HG02885 (cell line): Measurements from ENCODE around the gene CDK5R2.
"Not testable (repeated sequence)": the region's sequence is repeated elsewhere in the genome, so short reads cannot be mapped to it uniquely, and the experiment has no call there.

ENCODE experiments used
- ATAC-seq: cut with Tn5 transposase; IDR thresholded peaks from one replicate; pipeline ENCODE4 v1.9.1; 2021; ENCODE audit warnings: mild to moderate bottlenecking; ENCODE audit not compliant: unreplicated experiment, poor library complexity

The CDK5R2 gene

DNA sequence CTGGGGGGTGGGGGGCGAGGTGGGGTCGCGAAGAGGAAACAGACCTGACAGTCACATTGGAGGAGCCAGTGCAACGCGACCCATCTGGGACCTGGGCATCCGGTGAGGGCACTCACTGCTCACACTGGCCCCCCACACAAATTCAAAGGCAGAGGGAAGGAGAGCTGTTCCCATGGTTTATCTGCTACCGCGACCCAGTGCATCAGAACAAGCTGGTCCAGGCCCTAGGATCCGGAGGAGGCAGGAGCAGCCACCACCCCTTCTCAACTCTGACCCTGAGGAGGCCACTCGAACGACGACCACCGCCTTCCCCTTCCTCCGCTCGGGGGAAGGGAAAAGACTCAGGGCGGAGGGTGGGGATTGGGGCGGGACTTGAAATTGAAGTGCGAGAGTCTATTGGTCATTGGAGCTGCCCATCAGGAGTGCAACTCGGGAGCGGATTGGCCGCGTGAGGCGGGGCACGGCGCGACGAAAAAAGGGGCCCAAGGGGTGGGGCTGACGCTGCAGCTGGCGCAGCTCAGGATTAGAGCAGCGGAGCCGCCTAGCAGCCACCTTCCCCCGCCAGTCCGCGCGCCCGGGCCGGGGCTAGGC, at the start of gene CDK5R2:
TSS of gene CDK5R2 (plus strand) at position 526 of the 591 bp plus-strand sequence. CDS start 155 bp downstream, outside the sequence.
- ATAC-seq = peak; percentile 97

DNA sequence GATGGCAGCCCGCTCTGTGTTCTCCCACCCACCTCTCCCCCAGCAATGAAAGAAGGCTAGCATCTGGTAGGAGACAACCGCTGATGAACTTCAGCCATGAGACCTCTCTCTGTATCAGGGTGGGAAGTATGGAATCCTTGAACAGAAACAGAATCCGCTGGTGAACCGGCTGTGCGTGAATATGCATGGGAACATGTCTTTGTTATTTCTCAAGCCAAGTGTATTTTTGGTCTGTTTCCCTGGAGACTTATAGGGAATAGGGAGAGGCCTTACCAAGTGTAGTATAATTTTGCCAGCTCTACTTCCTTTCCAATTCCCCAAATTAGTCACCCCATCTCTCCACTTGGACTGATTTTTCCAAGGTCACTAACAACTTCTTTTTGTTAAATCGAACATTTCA, 48.7 kb upstream of the CDK5R2 start:
- ATAC-seq = no peak

DNA sequence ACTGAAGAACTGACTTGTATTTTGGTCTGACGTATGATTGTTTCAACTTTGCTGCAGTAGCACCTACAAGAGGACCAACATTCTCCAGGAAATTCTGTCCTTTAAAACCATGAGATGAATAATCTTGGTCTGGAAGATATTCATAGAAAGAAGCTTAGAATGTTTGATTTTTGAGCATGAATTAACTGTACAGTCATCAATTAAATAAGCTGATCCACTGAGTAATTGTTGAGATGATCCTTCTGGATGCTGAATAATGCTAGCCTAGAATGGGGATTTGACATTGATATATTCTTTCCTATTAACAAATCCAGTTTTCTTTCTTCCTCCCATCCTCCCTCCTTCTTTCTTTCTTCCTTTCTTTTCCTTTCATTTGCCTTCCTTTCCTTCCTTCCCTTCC, 39.0 kb upstream of the CDK5R2 start:
- no peak for ATAC-seq

DNA sequence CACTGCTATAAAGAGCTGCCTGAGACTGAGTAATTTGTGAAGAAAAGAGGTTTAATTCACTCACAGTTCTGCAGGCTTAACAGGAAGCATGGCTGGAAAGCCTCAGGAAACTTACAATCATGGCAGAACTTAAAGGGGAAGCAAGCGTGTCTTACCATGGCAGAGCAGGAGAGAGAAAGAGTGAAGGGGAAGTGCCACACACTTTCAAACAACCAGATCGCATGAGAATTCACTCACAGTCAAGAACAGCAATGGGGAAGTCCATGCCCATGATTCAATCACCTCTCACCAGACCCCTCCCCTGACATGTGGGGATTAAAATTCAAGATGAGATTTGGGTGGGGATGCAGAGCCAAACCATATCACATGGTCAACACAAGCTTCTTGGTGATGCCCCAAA, 34.7 kb upstream of the CDK5R2 start:
- ATAC-seq = no peak

DNA sequence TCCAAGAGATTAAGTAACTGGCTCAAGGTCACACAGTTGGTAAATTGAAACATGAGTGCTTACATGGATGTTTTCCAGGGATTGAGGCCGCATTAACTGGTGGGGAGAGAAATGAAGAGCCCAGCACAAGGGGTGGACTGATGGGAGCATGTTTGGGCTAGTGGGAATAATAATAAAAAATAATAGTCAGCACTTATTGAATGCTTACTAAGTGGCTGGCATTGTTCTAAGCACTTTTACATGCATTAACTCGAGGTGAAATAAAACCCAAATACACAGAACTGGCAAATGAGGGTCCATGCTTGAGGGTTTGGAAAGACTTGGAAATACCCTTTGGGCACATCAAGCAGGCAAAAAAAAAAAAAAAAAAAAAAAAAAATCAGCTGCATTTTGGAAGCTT, 34.0 kb upstream of the CDK5R2 start:
- no peak for ATAC-seq

DNA sequence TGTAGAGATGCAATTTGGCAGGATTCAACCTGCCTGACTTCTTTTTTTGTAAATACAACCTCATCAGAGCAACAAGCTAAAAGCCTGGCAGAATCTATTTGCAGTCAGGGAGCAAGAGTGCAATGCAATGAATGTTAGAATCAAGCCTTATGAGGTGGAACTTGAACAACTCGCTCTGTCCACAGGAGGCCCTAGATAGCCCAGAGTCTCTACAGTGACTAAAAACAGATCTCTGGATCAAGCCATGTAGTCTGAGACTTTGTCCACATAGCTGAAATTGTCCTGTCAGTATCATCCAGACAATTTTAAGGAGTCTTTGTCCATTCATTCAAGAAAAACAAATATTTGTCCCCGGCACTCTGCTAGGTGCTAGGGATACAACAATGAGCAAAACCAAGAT, 32.0 kb upstream of the CDK5R2 start:
- ATAC-seq = no peak

DNA sequence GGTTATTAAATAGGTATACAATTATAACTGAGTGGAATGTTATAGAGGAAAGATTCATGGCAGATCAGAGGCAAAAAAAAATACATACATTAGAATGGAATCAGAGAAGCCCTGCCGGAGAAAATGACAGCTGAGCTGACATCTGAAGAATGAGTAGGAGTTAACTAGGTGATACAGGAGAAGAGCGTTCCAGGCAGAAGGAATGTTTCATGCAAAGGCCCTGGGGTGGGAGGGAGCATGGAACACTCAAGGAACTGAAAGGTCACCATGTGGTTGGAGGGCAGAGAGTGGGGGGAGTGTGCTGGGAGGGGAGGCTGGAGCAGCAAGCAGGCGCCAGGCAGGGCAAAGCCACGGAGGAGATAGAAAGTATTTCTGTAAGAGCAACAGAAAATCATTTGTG, 31.6 kb upstream of the CDK5R2 start:
- no peak for ATAC-seq

DNA sequence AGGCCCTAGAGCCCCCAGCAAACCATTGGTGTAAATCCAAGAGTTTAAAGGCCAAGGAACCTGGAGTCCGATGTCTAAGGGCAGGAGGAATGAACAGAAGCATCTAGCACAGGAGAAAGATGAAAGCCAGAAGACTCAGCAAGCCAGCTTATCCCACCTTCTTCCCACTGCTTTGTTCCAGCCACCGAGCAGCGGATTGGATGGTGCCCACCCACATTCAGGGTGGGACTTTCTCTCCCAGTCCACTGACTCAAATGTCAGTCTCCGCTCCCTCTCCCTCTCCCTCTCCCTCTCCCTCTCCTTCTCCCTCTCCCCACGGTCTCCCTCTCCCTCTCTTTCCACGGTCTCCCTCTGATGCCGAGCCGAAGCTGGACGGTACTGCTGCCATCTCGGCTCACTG, 29.0 kb upstream of the CDK5R2 start:
- ATAC-seq = not testable (repeated sequence)

DNA sequence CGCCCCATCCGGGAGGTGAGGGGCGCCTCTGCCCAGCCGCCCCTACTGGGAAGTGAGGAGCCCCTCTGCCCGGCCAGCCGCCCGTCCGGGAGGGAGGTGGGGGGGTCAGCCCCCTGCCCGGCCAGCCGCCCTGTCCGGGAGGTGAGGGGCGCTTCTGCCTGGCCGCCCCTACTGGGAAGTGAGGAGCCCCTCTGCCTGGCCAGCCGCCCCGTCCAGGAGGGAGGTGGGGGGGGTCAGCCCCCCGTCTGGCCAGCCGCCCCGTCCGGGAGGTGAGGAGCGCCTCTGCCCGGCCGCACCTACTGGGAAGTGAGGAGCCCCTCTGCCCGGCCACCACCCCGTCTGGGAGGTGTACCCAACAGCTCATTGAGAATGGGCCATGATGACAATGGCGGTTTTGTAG, 27.7 kb upstream of the CDK5R2 start:
- ATAC-seq = not testable (repeated sequence)

DNA sequence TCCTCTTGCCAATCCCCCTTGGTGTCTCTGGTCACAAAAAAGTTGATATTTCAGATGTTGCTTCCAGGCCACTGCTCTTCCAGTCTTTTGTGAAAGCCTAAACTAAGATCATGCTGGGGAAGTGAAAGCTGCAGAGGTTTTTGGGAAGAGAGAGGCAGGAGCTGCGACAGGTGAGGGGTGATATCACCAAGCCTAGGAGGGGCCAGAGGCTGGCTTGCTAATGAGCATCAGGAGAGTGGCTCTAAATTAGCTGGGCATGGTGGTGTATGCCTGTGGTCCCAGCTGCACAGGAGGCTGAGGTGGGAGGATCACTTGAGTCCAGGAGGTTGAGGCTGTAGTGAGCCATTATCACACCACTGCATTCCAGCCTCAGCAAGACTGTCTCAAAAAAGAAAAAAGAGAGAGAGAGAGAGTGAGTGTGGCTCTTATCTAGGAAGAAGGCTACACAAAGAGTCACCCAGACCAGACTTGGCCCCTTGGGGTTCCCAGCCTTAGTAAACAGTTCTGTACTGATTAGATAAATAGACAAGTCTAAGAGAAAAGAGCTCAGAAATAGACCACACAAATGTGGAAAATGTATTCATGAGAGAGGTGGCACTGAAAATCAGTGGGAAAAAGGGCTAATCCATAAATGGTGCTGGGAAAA, 14.6 kb upstream of the CDK5R2 start:
- ATAC-seq = no peak

DNA sequence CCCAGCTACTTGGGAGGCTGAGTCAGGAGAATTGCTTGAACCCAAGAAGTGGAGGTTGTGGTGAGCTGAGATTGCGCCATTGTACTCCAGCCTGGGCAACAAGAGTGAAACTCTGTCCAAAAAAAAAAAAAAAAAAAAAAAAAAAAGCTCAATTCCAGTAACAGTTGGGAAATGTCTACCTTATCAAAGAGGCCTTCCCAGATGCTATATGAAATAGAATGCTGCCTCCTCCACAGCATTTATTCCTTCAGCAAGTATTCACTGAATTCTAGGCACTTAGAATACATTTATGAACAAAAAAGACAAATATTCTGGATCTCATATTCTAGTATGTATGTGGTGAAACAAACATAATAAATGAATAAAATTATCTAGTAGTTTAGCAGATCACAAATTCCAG, 12.8 kb upstream of the CDK5R2 start:
- ATAC-seq = no peak

DNA sequence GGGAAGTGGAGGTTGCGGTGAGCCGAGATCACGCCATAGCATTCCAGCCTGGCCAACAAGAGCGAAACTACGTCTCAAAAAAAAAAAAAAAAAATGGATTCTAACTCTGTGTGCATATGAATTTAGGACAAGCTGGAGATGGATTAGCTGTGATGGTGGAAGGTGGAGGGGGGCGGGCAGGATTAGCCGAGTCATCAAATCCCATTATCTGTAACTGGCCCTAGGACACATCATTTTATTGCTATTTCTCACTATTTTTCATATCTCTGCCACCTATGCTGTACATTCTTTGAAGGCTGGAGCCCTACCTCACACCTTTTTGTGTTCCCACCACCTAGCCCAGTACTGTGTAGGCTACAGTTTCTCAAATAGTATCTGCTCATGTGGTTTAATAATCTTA, 7.3 kb upstream of the CDK5R2 start:
- ATAC-seq = no peak

DNA sequence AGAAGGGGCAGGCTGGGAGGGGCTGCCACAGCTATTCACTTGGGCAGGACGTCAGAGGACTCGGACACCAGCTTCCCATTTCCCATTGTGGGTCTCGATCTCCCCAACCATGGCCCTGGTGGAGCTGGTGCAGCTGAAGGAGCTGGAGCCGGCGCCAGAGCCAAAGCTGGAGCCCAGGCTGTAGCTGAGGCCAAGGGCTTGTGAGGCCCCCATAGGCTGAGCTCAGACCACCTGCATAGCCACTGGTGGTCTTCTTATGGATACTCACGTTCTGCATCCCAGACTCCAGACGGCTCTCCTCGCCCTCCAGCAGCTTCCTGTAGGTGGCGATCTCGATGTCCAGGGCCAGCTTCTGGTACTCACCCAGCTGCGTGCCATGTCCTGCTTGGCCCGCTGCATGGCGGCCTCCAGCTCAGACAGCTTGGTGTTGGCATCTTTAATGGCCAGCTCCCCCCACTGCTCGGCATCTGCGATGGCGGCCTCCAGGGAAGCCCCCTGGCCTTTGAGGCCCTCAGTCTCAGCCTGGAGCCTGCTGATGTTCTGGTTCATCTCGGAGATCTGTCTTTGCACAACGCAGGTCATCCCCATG, 6.0 kb upstream of the CDK5R2 start:
- no peak for ATAC-seq

DNA sequence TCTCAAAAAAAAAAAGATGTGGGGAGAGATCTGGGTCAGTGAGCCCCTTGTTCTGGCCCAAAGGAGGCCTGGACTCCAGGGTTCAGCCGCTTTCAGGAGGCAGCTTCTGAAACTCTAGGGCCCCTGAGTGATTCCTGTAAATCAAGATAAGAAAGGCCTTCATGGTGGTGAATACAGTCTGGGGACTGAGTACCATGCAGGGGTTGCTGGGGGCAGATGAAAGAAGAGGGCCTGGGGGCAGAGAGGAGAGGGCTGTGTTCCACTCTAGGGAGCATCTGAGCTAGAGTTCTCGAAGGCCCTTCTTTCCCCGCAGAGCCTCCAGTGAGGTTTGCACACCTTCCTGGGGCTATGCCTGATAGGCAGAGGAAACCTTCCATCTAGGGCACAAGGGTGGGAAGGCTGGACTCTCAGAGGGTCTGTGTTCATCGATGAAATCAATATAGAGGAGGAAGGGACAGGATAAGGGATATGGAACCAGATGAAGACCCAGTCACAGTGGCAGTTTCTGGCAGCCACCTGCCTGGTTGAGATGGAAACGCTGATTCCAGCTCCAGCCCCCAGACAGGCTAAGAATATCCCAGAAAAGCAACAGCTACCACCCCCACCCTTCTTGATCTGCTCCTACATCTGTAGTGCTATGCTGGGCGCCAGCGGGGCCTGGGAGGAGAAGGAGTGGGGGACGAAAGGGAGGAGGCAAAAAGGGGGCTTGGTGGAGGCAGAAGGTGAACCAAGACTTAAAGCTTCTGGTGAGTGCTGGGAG, 4.7 kb upstream of the CDK5R2 start:
- ATAC-seq = no peak

DNA sequence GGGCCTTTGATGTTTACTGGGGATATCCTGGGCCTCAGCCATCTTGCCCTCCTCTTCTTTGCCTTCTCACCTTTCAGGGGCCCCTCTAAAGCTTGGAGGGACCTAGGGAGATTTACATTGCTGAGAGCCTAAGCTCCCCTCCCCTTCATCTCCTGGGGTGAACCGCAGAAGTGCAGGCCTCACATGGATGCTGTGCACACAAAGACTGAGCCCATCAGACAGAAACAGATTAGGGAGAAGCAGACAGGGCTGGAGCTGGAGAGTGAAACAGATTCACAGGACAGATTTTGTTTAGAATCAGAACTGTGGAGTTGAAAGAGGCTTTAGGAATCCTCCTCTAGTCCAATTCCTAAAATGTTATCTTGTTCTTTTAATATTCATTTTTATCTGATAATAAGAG, 3.4 kb upstream of the CDK5R2 start:
- no peak for ATAC-seq

DNA sequence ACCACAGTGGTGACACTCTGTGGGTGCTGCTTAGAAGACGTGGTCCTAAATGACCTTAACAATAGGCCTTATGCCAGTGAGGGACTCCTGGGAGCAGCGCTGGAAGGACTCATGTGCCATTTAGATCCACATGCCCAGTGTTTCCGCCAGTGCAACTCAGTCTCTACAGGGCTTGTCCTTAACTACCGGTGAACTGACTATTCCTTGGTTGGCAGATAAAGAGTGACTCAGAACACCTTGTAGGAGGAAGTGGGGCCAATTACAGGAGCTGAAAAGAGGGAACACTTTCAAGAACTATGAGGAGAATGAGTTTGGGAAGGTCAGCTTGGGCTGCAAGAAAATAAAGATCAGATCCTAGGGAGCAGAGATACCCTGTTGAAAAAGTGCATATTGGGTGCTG, 1.8 kb upstream of the CDK5R2 start:
- no peak for ATAC-seq

DNA sequence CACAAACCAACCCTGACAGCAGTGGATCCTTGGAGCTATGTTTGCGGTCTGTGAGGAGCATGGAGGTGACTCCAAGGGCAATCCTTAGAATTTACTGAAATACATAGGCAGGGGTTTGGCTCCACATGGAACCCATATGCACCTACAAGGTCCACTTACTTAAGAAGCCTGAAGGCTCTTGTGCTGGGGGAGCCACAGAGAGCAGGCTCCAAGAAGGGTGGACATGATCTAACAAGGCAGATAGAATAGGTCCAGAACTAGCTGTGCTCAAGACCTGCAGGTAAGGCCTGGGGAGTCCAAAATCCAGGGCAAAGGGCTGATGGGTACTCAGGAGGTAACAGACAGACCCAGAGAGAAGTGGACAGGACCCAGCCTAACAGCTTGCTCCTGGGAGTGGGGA, 1.2 kb upstream of the CDK5R2 start:
- ATAC-seq = no peak

DNA sequence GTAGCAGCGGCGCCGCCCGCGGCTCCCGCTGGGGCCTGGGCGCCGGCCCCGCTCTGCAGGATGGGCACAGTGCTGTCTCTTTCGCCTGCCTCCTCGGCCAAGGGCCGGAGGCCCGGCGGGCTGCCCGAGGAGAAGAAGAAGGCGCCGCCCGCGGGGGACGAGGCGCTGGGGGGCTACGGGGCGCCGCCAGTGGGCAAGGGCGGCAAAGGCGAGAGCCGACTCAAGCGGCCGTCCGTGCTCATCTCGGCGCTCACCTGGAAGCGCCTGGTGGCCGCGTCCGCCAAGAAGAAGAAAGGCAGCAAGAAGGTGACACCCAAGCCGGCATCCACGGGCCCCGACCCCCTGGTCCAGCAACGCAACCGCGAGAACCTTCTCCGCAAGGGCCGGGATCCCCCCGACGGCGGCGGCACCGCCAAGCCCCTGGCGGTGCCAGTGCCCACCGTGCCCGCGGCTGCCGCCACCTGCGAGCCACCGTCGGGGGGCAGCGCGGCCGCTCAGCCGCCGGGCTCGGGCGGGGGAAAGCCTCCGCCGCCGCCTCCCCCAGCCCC, 369 bp downstream of the CDK5R2 start:
- ATAC-seq = no peak

DNA sequence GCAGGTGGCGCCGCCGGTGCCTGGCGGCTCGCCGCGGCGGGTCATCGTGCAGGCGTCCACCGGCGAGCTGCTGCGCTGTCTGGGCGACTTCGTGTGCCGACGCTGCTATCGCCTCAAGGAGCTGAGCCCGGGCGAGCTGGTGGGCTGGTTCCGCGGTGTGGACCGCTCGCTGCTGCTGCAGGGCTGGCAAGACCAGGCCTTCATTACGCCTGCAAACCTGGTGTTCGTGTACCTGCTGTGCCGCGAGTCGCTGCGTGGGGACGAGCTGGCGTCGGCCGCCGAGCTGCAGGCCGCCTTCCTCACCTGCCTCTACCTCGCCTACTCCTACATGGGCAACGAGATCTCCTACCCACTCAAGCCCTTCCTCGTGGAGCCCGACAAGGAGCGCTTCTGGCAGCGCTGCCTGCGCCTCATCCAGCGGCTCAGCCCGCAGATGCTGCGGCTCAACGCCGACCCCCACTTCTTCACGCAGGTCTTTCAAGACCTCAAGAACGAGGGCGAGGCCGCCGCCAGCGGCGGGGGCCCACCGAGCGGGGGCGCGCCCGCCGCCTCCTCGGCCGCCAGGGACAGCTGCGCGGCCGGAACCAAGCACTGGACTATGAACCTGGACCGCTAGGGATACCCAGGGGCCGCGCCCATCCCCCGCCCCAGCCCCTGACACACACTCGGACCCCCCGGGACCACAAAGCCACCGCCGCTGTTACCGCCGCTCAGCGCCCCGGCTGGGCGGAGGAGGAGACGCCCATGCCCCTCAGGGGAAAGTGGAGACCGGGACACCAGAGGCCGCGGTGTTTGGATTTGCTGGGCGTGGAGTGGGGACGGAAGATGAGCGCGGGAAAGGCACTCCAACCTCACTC, 1.1 kb downstream of the CDK5R2 start:
- ATAC-seq = no peak

DNA sequence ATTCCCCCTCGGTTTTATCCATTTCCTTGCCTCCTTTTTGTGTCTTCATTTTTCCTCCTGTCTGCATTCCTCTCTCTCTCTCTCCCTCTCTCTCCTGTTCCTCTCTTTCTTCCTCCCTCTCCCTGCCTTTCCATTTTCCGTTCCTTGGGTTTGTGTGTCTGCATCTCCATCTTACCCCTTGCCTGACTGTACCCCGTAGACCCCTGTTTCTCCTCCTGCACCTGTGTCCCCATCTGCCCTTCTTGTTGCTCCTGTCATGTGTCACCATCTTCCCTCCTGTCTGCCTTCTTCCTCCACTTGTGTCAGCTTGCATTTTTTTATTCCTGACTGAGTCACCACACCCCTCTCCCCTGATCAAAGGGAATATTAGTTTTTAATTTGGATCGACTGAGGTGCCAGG, 1.8 kb downstream of the CDK5R2 start:
- ATAC-seq = no peak
